CD14-positive monocyte (primary cell): ENCODE measurements around the gene RAET1E. TPM values are rescaled to one million over a fixed set of nuclear protein-coding genes. Genes with fewer than 3 reads are reported as not detected.
A peak's percentile ranks its signal among the peaks of the same experiment; 100 is the strongest.

Source experiments
- DNase-seq, 3 donors: peaks; one replicate each; pipeline ENCODE4 v3.0.0-alpha.2; 2011 to 2022
- H2AFZ ChIP-seq: 2 replicates; pipeline ENCODE4 v1.6.0; 2012; ENCODE audit warnings: mild to moderate bottlenecking, low read depth, low read length, inconsistent platforms; ENCODE audit not compliant: insufficient read depth, poor library complexity, severe bottlenecking
- H3K27ac ChIP-seq, 2 donors: 1 replicate in 1 of 2; 2 replicates in 1 of 2; pipeline ENCODE4 v1.5.1; 2012 to 2013; ENCODE audit warnings: low read length in 2 of 2, control low read depth in 1 of 2, inconsistent platforms in 1 of 2, low read depth in 1 of 2, mild to moderate bottlenecking in 1 of 2
- H3K27me3 ChIP-seq, 2 donors: one replicate each; pipeline versions ENCODE4 v1.6.0 to v1.6.1; 2011 to 2013; ENCODE audit warnings: low read length in 2 of 2; ENCODE audit not compliant: control insufficient read depth in 2 of 2, insufficient read depth in 2 of 2
- H3K36me3 ChIP-seq, 2 donors: replicated peaks in 1 of 2; 1 replicate in 1 of 2; 2 replicates in 1 of 2; pipeline versions ENCODE4 v1.5.1 to v1.6.1; 2012 to 2013; ENCODE audit warnings: low read length in 2 of 2, control low read depth in 1 of 2, inconsistent platforms in 1 of 2, mild to moderate bottlenecking in 1 of 2; ENCODE audit not compliant: insufficient read depth in 2 of 2, control insufficient read depth in 1 of 2
- H3K4me1 ChIP-seq, 2 donors: 1 replicate in 1 of 2; 2 replicates in 1 of 2; pipeline versions ENCODE4 v1.5.1 to v1.6.1; 2012 to 2013; ENCODE audit warnings: low read length in 2 of 2, control low read depth in 1 of 2, inconsistent platforms in 1 of 2, mild to moderate bottlenecking in 1 of 2, moderate library complexity in 1 of 2; ENCODE audit not compliant: insufficient read depth in 2 of 2, control insufficient read depth in 1 of 2
- H3K4me2 ChIP-seq: replicated peaks from 2 replicates; pipeline ENCODE3; 2012; ENCODE audit warnings: low read length, moderate library complexity, mild to moderate bottlenecking; ENCODE audit not compliant: poor library complexity, severe bottlenecking; ENCODE audit errors: extremely low read depth
- H3K4me3 ChIP-seq, 3 experiments: fragments of 200-600 bp in 1 of 3; sonication (generic) in 1 of 3; replicated peaks in 1 of 3; 1 replicate in 2 of 3; 2 replicates in 1 of 3; pipeline ENCODE4 v1.5.1; 2011 to 2013; ENCODE audit warnings: low read length in 3 of 3, mild to moderate bottlenecking in 3 of 3, control low read depth in 2 of 3, low read depth in 2 of 3, inconsistent platforms in 1 of 3, moderate library complexity in 1 of 3
- H3K79me2 ChIP-seq: 2 replicates; pipeline ENCODE4 v1.6.0; 2012; ENCODE audit warnings: mild to moderate bottlenecking, control low read depth, inconsistent platforms, low read length, moderate library complexity; ENCODE audit not compliant: insufficient read depth
- H3K9ac ChIP-seq: 2 replicates; pipeline ENCODE4 v1.6.0; 2017; ENCODE audit warnings: low read length, mild to moderate bottlenecking; ENCODE audit not compliant: insufficient read depth, poor library complexity, severe bottlenecking
- H3K9me3 ChIP-seq, 2 donors: replicated peaks in 1 of 2; 1 replicate in 1 of 2; 2 replicates in 1 of 2; pipeline versions ENCODE4 v1.5.1 to v1.6.1; 2012 to 2013; ENCODE audit warnings: low read length in 2 of 2, control low read depth in 1 of 2; ENCODE audit not compliant: control insufficient read depth in 1 of 2, insufficient read depth in 1 of 2
- H4K20me1 ChIP-seq: 2 replicates; pipeline ENCODE4 v1.6.0; 2012; ENCODE audit warnings: mild to moderate bottlenecking, low read length, control low read depth, moderate library complexity; ENCODE audit not compliant: insufficient read depth
- H3K27ac Mint-ChIP-seq, 7 donors: one replicate each; pipeline ENCODE4 v1.8.0; 2020; ENCODE audit warnings: mild to moderate bottlenecking in 7 of 7, mixed read lengths in 7 of 7, moderate library complexity in 6 of 7, inconsistent platforms in 2 of 7
- H3K27me3 Mint-ChIP-seq, 3 donors: one replicate each; pipeline ENCODE4 v1.8.0; 2021 to 2022; ENCODE audit warnings: low read depth in 3 of 3, mild to moderate bottlenecking in 3 of 3, mixed read lengths in 3 of 3, moderate library complexity in 3 of 3, inconsistent platforms in 1 of 3
- H3K36me3 Mint-ChIP-seq, 2 donors: one replicate each; pipeline ENCODE4 v1.8.0; 2020; ENCODE audit warnings: mixed read lengths in 2 of 2, inconsistent platforms in 1 of 2, mild to moderate bottlenecking in 1 of 2
- H3K4me1 Mint-ChIP-seq: one replicate; pipeline ENCODE4 v1.8.0; 2020; ENCODE audit warnings: mild to moderate bottlenecking, mixed read lengths
- H3K4me3 Mint-ChIP-seq, 2 donors: one replicate each; pipeline ENCODE4 v1.8.0; 2020; ENCODE audit warnings: mild to moderate bottlenecking in 2 of 2, mixed read lengths in 2 of 2, moderate library complexity in 1 of 2
- H3K9me3 Mint-ChIP-seq, 7 donors: one replicate each; pipeline ENCODE4 v1.8.0; 2020 to 2022; ENCODE audit warnings: mixed read lengths in 7 of 7, mild to moderate bottlenecking in 6 of 7, moderate library complexity in 6 of 7, inconsistent platforms in 2 of 7
- WGBS: methylation state at CpG from one replicate; pipeline ENCODE4 v1.1.5; 2013; ENCODE audit warnings: missing lambda C conversion rate; ENCODE audit not compliant: insufficient coverage; 5-methylcytosine and 5-hydroxymethylcytosine counted together
- intact Hi-C, 2 donors: fragments of 100-400 bp; cut with micrococcal nuclease; formaldehyde crosslinking; loops; one replicate each; pipeline versions ENCODE4 v1.15.0 to v1.15.1; 2023
- polyA plus RNA-seq, 3 donors: library from polyadenylated mRNA; depleted of rRNA in 1 of 3; unstranded in 2 of 3; stranded (reverse) in 1 of 3; fragments of 300-500 nt in 2 of 3; fragments of >200 nt in 1 of 3; fragmentation: Illumina TruSeq in 2 of 3; gene quantifications; 1 replicate in 2 of 3; 2 replicates in 1 of 3; pipeline ENCODE4 v1.2.3, GENCODE V29; 2012 to 2021
- TF ChIP-seq, protein P1 (sequence below): fragments of 200-600 bp; IDR thresholded peaks from one replicate; pipeline ENCODE4 v1.8.0; 2022; ENCODE audit warnings: antibody characterized with exemption, mild to moderate bottlenecking

The RAET1E gene
- polyA plus RNA-seq, 3 donors: not detected

DNA sequence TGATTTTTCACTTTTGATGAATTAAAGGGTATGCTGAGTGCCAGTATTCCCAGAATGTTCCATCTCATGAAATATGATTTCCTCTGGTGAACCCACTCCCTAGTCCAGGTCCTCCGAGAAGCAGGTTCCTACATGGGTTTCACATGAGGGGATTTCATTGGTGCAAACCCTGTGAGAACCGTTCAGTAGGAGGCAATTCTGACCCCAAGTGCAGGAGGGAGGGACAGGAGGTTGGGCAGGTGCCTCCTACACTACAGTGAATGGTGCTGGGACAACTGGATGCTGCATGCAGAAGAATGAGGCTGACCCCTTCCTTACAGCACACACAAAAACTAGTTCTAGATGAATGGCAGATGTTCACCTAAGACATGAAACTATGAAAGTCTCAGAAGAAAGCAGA, 38.8 kb upstream of the RAET1E start:
- Mint-ChIP-seq H3K9me3 (peaks cover 4 to 27% (median 18%) of the 10 kb centered on the region in 7 donors), H3K4me3 (peak overlapping the region in 1 of 2 donors; percentile 76), H3K4me1 (peaks cover 25% of the 10 kb centered on the region), H3K27ac (no peak overlapping the region), H3K36me3 (peaks cover 9% of the 10 kb centered on the region in 2 donors), H3K27me3 (peaks cover 80 to 92% (median 84%) of the 10 kb centered on the region in 3 donors)
- H3K4me1 ChIP-seq: peaks cover 23 to 24% of the 10 kb centered on the region in 2 donors
- H3K9me3 ChIP-seq: peaks cover 3 to 20% of the 10 kb centered on the region in 2 donors
- DNase-seq: no peak
- TF ChIP-seq, protein P1, sequence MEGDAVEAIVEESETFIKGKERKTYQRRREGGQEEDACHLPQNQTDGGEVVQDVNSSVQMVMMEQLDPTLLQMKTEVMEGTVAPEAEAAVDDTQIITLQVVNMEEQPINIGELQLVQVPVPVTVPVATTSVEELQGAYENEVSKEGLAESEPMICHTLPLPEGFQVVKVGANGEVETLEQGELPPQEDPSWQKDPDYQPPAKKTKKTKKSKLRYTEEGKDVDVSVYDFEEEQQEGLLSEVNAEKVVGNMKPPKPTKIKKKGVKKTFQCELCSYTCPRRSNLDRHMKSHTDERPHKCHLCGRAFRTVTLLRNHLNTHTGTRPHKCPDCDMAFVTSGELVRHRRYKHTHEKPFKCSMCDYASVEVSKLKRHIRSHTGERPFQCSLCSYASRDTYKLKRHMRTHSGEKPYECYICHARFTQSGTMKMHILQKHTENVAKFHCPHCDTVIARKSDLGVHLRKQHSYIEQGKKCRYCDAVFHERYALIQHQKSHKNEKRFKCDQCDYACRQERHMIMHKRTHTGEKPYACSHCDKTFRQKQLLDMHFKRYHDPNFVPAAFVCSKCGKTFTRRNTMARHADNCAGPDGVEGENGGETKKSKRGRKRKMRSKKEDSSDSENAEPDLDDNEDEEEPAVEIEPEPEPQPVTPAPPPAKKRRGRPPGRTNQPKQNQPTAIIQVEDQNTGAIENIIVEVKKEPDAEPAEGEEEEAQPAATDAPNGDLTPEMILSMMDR: no peak
- H3K36me3 ChIP-seq: no peaks in the 10 kb centered on the region
- peaks cover 71 to 91% of the 10 kb centered on the region in 2 donors for H3K27me3 ChIP-seq
- 40% methylated on average over 2 of the region's 2 CpGs for WGBS
- no peak overlapping the region for H3K4me2 ChIP-seq
- intact Hi-C loops: loop anchor here in 1 of 2 donors (10.0 kb wide), 2 partner anchors 392 to 878 kb away; partner anchors contain the start of gene PPIL4
- no peak overlapping the region for H3K9ac ChIP-seq
- no peaks in the 10 kb centered on the region for H3K79me2 ChIP-seq
- H2AFZ ChIP-seq: no peak overlapping the region
- no peak overlapping the region for H3K27ac ChIP-seq
- H4K20me1 ChIP-seq: no peaks in the 10 kb centered on the region
- H3K4me3 ChIP-seq: no peak overlapping the region

- Mint-ChIP-seq H3K27me3 (peaks cover 76 to 88% (median 76%) of the 10 kb centered on the region in 3 donors), H3K4me1 (peaks cover 18% of the 10 kb centered on the region), H3K27ac (no peak overlapping the region), H3K9me3 (peaks cover 4 to 19% (median 13%) of the 10 kb centered on the region in 7 donors), H3K4me3 (peak overlapping the region in 1 of 2 donors; percentile 4), H3K36me3 (peaks cover 6 to 8% of the 10 kb centered on the region in 2 donors)
- peaks cover 2 to 18% of the 10 kb centered on the region in 2 donors for H3K9me3 ChIP-seq
- TF ChIP-seq, protein P1: no peak
- intact Hi-C loops: loop anchor here (2.0 to 10.0 kb wide), 3 partner anchors 81 to 879 kb away; partner anchors contain the start of gene PPIL4 (in 1 of the 2)
- no peaks in the 10 kb centered on the region for H4K20me1 ChIP-seq
- no peaks in the 10 kb centered on the region for H3K79me2 ChIP-seq
- no peak overlapping the region for H2AFZ ChIP-seq
- no peak overlapping the region for H3K4me2 ChIP-seq
- peaks cover 13 to 17% of the 10 kb centered on the region in 2 donors for H3K4me1 ChIP-seq
- H3K27ac ChIP-seq: no peak overlapping the region
- DNase-seq: no peak
- peaks cover 71 to 91% of the 10 kb centered on the region in 2 donors for H3K27me3 ChIP-seq
- WGBS: 63% methylated on average over 1 of the region's 2 CpGs
- no peak overlapping the region for H3K9ac ChIP-seq
- H3K36me3 ChIP-seq: no peaks in the 10 kb centered on the region
- no peak overlapping the region for H3K4me3 ChIP-seq
These were observed 37.8 kb upstream of the RAET1E start for GRCh38 chr6:149935668-149936067.
